Right lobe of liver (tissue), 6 donors: ENCODE measurements around the gene PSMC5. TPM values are rescaled to one million over a fixed set of nuclear protein-coding genes. Genes with fewer than 3 reads are reported as not detected.

Experiments
- ATAC-seq, 4 donors: fragments of 200-7000 bp; cut with Tn5 transposase; one replicate each; pipeline ENCODE4 v1.9.1; 2020; ENCODE audit warnings: mild to moderate bottlenecking in 4 of 4, moderate library complexity in 4 of 4
- DNase-seq, 3 donors: peaks; one replicate each; pipeline ENCODE4 v3.0.0-alpha.2; 2020
- H3K27ac ChIP-seq, 3 donors: fragments of 200-600 bp; one replicate each; pipeline ENCODE4 v1.8.0; 2022
- H3K27me3 ChIP-seq, 2 donors: fragments of 200-600 bp; one replicate each; pipeline ENCODE4 v1.8.0; 2022
- H3K36me3 ChIP-seq, 4 donors: fragments of 200-600 bp; sonication (generic) in 1 of 4; one replicate each; pipeline versions ENCODE4 v1.5.1 to v1.8.0; 2017 to 2022; ENCODE audit warnings: control low read depth in 1 of 4
- H3K4me1 ChIP-seq, 4 donors: fragments of 200-600 bp; sonication (generic) in 1 of 4; one replicate each; pipeline versions ENCODE4 v1.5.1 to v1.8.0; 2017 to 2022; ENCODE audit warnings: control low read depth in 1 of 4
- H3K4me3 ChIP-seq, 3 donors: fragments of 200-600 bp; one replicate each; pipeline ENCODE4 v1.8.0; 2022
- H3K9me3 ChIP-seq, 4 donors: fragments of 200-600 bp; sonication (generic) in 1 of 4; one replicate each; pipeline versions ENCODE4 v1.5.1 to v1.8.0; 2017 to 2022; ENCODE audit warnings: control low read depth in 1 of 4
- POLR2A ChIP-seq: fragments of 450-650 bp; IDR thresholded peaks from one replicate; pipeline ENCODE4 v1.6.1; 2017; ENCODE audit warnings: antibody characterized with exemption, mild to moderate bottlenecking
- WGBS: methylation state at CpG from one replicate; pipeline ENCODE4 v1.1.6; 2018; ENCODE audit warnings: low coverage, low lambda C conversion rate; ENCODE audit not compliant: insufficient coverage; ENCODE audit errors: missing lambda C conversion rate; 5-methylcytosine and 5-hydroxymethylcytosine counted together
- intact Hi-C, 2 donors: fragments of 100-400 bp; cut with DNase I; formaldehyde crosslinking; loops; one replicate each; pipeline versions ENCODE4 v1.11.2 to v1.14.1; 2022
- total RNA-seq, 6 experiments: library from RNA; depleted of rRNA in 2 of 6; stranded (reverse); fragments of >200 nt in 2 of 6; fragmentation: NEBNext Ultra II Directional in 3 of 6; extraction: Animal tissue kit (Norgen Biotek cat#: 25700) in 3 of 6; gene quantifications; one replicate each; pipeline versions ENCODE4 v1.1.0 to v1.2.4, GENCODE V29; 2016 to 2023
- TF ChIP-seq, protein P1 (sequence below), 4 donors: fragments of 200-600 bp in 3 of 4; fragments of 450-650 bp in 1 of 4; IDR thresholded peaks; one replicate each; pipeline versions ENCODE4 v1.5.1 to v1.8.0; 2016 to 2022; ENCODE audit warnings: antibody characterized with exemption in 4 of 4, mild to moderate bottlenecking in 2 of 4
- donor health status: DM: no; HTN: yes; CAD: no.
- donor health status: DM: no; HTN: no; CAD: no.
- donor health status: DM: no; HTN: no; CAD: no.
- donor health status: DM: no; HTN: yes; CAD: no.
- donor health status: DM: no; HTN: yes; CAD: no.

Gene PSMC5
- total RNA-seq, 6 experiments from 2014 or later = 52.7 to 70.9 (median 66.5) TPM

DNA sequence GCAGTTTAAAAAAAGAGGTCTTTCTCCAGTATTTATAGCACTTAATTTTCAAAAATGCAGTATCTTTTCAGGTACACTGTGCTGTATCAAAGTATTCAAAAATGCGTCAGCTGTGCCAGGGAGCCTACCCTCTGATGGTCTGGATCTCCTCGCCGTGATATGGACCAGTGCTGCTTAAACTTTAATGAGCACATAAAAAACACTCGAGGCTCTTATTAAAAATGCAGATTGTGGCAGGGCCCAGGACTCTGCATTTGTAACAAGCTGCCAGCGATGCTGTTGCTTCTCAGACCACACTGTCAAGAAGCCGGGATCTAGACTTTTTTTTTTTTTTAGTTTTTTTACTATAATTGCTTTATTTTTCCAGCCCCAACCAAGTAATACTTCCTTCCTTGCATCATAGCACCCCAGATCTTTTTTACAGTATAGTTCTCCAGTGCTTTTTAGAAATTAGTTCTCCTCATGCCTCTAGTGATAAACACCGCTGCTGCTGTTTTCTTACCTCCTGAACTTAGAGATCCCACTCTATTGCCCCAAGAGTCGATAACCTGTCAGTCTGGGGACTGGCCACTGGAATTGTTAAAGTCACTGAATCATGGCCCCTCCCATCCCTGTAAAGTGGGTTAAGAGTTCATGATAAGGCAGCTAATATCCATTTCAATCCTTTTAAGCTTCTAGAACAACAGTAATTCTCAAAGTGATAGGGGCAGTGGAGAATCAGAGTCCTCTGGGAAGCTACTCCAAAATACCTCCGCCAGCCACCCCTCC, 16.9 kb downstream of the PSMC5 start:
- peak overlapping the region in 2 of 3 donors; percentile 66 to 92 for H3K27ac ChIP-seq
- no peak for ATAC-seq
- H3K4me1 ChIP-seq = peaks cover 3 to 31% (median 17%) of the 10 kb centered on the region in 4 donors
- no peak for DNase-seq
- H3K9me3 ChIP-seq = peaks cover 0 to 3% (median 0%) of the 10 kb centered on the region in 4 donors
- no peaks in the 10 kb centered on the region for H3K27me3 ChIP-seq
- H3K4me3 ChIP-seq = peak overlapping the region; percentile 57 to 90 (median 72)
- TF ChIP-seq, protein P1, sequence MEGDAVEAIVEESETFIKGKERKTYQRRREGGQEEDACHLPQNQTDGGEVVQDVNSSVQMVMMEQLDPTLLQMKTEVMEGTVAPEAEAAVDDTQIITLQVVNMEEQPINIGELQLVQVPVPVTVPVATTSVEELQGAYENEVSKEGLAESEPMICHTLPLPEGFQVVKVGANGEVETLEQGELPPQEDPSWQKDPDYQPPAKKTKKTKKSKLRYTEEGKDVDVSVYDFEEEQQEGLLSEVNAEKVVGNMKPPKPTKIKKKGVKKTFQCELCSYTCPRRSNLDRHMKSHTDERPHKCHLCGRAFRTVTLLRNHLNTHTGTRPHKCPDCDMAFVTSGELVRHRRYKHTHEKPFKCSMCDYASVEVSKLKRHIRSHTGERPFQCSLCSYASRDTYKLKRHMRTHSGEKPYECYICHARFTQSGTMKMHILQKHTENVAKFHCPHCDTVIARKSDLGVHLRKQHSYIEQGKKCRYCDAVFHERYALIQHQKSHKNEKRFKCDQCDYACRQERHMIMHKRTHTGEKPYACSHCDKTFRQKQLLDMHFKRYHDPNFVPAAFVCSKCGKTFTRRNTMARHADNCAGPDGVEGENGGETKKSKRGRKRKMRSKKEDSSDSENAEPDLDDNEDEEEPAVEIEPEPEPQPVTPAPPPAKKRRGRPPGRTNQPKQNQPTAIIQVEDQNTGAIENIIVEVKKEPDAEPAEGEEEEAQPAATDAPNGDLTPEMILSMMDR (IDR thresholded peaks at IDR 0.05) = no peak
- intact Hi-C loops = no loop called here
- no peaks in the 10 kb centered on the region for H3K36me3 ChIP-seq
- WGBS = 71% methylated on average over 9 of the region's 9 CpGs

- Histone ChIP-seq H3K4me1 (peaks cover 3 to 17% (median 10%) of the 10 kb centered on the region in 4 donors), H3K4me3 (no peak overlapping the region), H3K9me3 (peaks cover 0 to 3% (median 0%) of the 10 kb centered on the region in 4 donors), H3K27ac (no peak overlapping the region), H3K36me3 (no peaks in the 10 kb centered on the region), H3K27me3 (no peaks in the 10 kb centered on the region)
- no peak for DNase-seq
- 4% methylated on average over 1 of the region's 1 CpG for WGBS
- no peak for ATAC-seq
- intact Hi-C loops = no loop called here
- TF ChIP-seq, protein P1 (IDR thresholded peaks at IDR 0.05) = no peak
- TF ChIP-seq POLR2A = no peak
Measured at GRCh38 chr17:63845509-63845908, 18.3 kb downstream of the PSMC5 start.

- WGBS = 0% methylated on average over 1 of the region's 3 CpGs
- no peak for TF ChIP-seq POLR2A
Measured at GRCh38 chr17:63847525-63848249, 20.5 kb downstream of the PSMC5 start.

GRCh38 chr17:63848834-63849689, 21.8 kb downstream of the PSMC5 start:
- ATAC-seq (peak; percentile 94 to 99 (median 96)), DNase-seq (peak; percentile 90 to 95 (median 94))
- intact Hi-C loops = no loop called here
- Histone ChIP-seq H3K27me3 (no peaks in the 10 kb centered on the region), H3K27ac (peak overlapping the region in 2 of 3 donors; percentile 34 to 35), H3K4me1 (no peaks in the 10 kb centered on the region), H3K9me3 (no peaks in the 10 kb centered on the region), H3K4me3 (peak overlapping the region; percentile 14 to 35 (median 18)), H3K36me3 (no peaks in the 10 kb centered on the region)
- WGBS = 2% methylated on average over 32 of the region's 82 CpGs
- no peak for TF ChIP-seq POLR2A
- TF ChIP-seq, protein P1 (IDR thresholded peaks at IDR 0.05) = peak; percentile 45 to 70 (median 50)

More at GRCh38 chr17:63847525-63848249, 20.5 kb downstream of the PSMC5 start:
- Histone ChIP-seq H3K4me3 (no peak overlapping the region), H3K27me3 (no peaks in the 10 kb centered on the region), H3K9me3 (peaks cover 0 to under 1% (median 0%) of the 10 kb centered on the region in 4 donors), H3K27ac (no peak overlapping the region), H3K4me1 (peaks cover 0 to 6% (median 3%) of the 10 kb centered on the region in 4 donors), H3K36me3 (no peaks in the 10 kb centered on the region)
- intact Hi-C loops = no loop called here
- DNase-seq = no peak
- ATAC-seq = no peak
